AG10803 (cell line): ENCODE results near the gene RBSN.

Source experiments
- DNase-seq: peaks from one replicate; pipeline ENCODE4 v3.0.0; 2010; ENCODE audit warnings: low read depth
- H3K4me3 ChIP-seq: 2 replicates; pipeline ENCODE4 v1.5.1; 2011; ENCODE audit warnings: mild to moderate bottlenecking, low read length, control low read depth
- CTCF ChIP-seq: conservative IDR thresholded peaks from 2 replicates; pipeline ENCODE4 v1.5.1; 2011; ENCODE audit warnings: mild to moderate bottlenecking, low read length, control low read depth, inconsistent platforms

RBSN gene

GRCh38 chr3:15117011-15117410, 18.1 kb upstream of the RBSN start:
- TF ChIP-seq CTCF = no peak
- no peak for DNase-seq
- H3K4me3 ChIP-seq = no peak overlapping the region

GRCh38 chr3:15116032-15116669, 17.2 kb upstream of the RBSN start:
- no peak for DNase-seq
- H3K4me3 ChIP-seq = no peak overlapping the region
- TF ChIP-seq CTCF = no peak

- no peak for DNase-seq
- H3K4me3 ChIP-seq = no peak overlapping the region
- TF ChIP-seq CTCF = no peak
Measured at GRCh38 chr3:15114466-15115358, 15.8 kb upstream of the RBSN start.

- TF ChIP-seq CTCF = no peak
- DNase-seq = no peak
- H3K4me3 ChIP-seq = no peak overlapping the region
Measured at GRCh38 chr3:15113884-15114283, 14.9 kb upstream of the RBSN start.

GRCh38 chr3:15113471-15113870, 14.5 kb upstream of the RBSN start:
- no peak for DNase-seq
- H3K4me3 ChIP-seq = no peak overlapping the region
- no peak for TF ChIP-seq CTCF

- TF ChIP-seq CTCF = no peak
- no peak for DNase-seq
- no peak overlapping the region for H3K4me3 ChIP-seq
Measured at GRCh38 chr3:15112011-15112410, 13.1 kb upstream of the RBSN start.

- TF ChIP-seq CTCF = no peak
- DNase-seq = peak; percentile 26
- no peak overlapping the region for H3K4me3 ChIP-seq
Measured at GRCh38 chr3:15110206-15110605, 11.3 kb upstream of the RBSN start.
